ENCODE data around the gene MRPS23. TPM values are rescaled to one million over a fixed set of nuclear protein-coding genes. Genes with fewer than 3 reads are reported as not detected.

The MRPS23 gene
- 10 to 100 TPM in 2 of 4 donors, 1 to 10 TPM in 2; 5.9 to 12.1 (median 9.3) TPM for total RNA-seq

GRCh38 chr17:57849874-57850754, at the start of gene MRPS23:
Gene MRPS23 (minus strand): TSS chr17:57850044. CDS start chr17:57850010, 34 bp downstream.
- TF ChIP-seq CTCF (IDR thresholded peaks at IDR 0.05; ENCODE audit: low read depth): no peak

GRCh38 chr17:57899391-57899790, 49.5 kb upstream of the MRPS23 start:
- no peak for TF ChIP-seq CTCF (IDR thresholded peaks at IDR 0.05; ENCODE audit: low read depth)

- no peak for TF ChIP-seq CTCF (IDR thresholded peaks at IDR 0.05; ENCODE audit: low read depth)
These were observed 48.9 kb upstream of the MRPS23 start for GRCh38 chr17:57898487-57899311.

GRCh38 chr17:57895382-57896060, 45.7 kb upstream of the MRPS23 start:
- TF ChIP-seq CTCF (IDR thresholded peaks at IDR 0.05; ENCODE audit: low read depth): no peak

GRCh38 chr17:57894848-57895247, 45.0 kb upstream of the MRPS23 start:
- TF ChIP-seq CTCF (IDR thresholded peaks at IDR 0.05; ENCODE audit: low read depth): no peak

GRCh38 chr17:57892820-57893595, 43.2 kb upstream of the MRPS23 start:
- TF ChIP-seq CTCF (IDR thresholded peaks at IDR 0.05; ENCODE audit: low read depth): no peak
